Right lobe of liver (tissue), 6 donors: ENCODE results near the gene OSBPL5. TPM values are rescaled to one million over a fixed set of nuclear protein-coding genes. Genes with fewer than 3 reads are reported as not detected.
A peak's percentile ranks its signal among the peaks of the same experiment; 100 is the strongest.

Source experiments
- ATAC-seq, 4 donors: fragments of 200-7000 bp; cut with Tn5 transposase; one replicate each; pipeline ENCODE4 v1.9.1; 2020; ENCODE audit warnings: mild to moderate bottlenecking in 4 of 4, moderate library complexity in 4 of 4
- DNase-seq, 3 donors: peaks; one replicate each; pipeline ENCODE4 v3.0.0-alpha.2; 2020
- H3K27ac ChIP-seq, 3 donors: fragments of 200-600 bp; one replicate each; pipeline ENCODE4 v1.8.0; 2022
- H3K27me3 ChIP-seq, 2 donors: fragments of 200-600 bp; one replicate each; pipeline ENCODE4 v1.8.0; 2022
- H3K36me3 ChIP-seq, 4 donors: fragments of 200-600 bp; sonication (generic) in 1 of 4; one replicate each; pipeline versions ENCODE4 v1.5.1 to v1.8.0; 2017 to 2022; ENCODE audit warnings: control low read depth in 1 of 4
- H3K4me1 ChIP-seq, 4 donors: fragments of 200-600 bp; sonication (generic) in 1 of 4; one replicate each; pipeline versions ENCODE4 v1.5.1 to v1.8.0; 2017 to 2022; ENCODE audit warnings: control low read depth in 1 of 4
- H3K4me3 ChIP-seq, 3 donors: fragments of 200-600 bp; one replicate each; pipeline ENCODE4 v1.8.0; 2022
- H3K9me3 ChIP-seq, 4 donors: fragments of 200-600 bp; sonication (generic) in 1 of 4; one replicate each; pipeline versions ENCODE4 v1.5.1 to v1.8.0; 2017 to 2022; ENCODE audit warnings: control low read depth in 1 of 4
- CTCF ChIP-seq, 4 donors: fragments of 200-600 bp in 3 of 4; fragments of 450-650 bp in 1 of 4; IDR thresholded peaks; one replicate each; pipeline versions ENCODE4 v1.5.1 to v1.8.0; 2016 to 2022; ENCODE audit warnings: antibody characterized with exemption in 4 of 4, mild to moderate bottlenecking in 2 of 4
- POLR2A ChIP-seq: fragments of 450-650 bp; IDR thresholded peaks from one replicate; pipeline ENCODE4 v1.6.1; 2017; ENCODE audit warnings: antibody characterized with exemption, mild to moderate bottlenecking
- WGBS: methylation state at CpG from one replicate; pipeline ENCODE4 v1.1.6; 2018; ENCODE audit warnings: low coverage, low lambda C conversion rate; ENCODE audit not compliant: insufficient coverage; ENCODE audit errors: missing lambda C conversion rate; 5-methylcytosine and 5-hydroxymethylcytosine counted together
- intact Hi-C, 2 donors: fragments of 100-400 bp; cut with DNase I; formaldehyde crosslinking; loops; one replicate each; pipeline versions ENCODE4 v1.11.2 to v1.14.1; 2022
- total RNA-seq, 6 experiments: library from RNA; depleted of rRNA in 2 of 6; stranded (reverse); fragments of >200 nt in 2 of 6; fragmentation: NEBNext Ultra II Directional in 3 of 6; extraction: Animal tissue kit (Norgen Biotek cat#: 25700) in 3 of 6; gene quantifications; one replicate each; pipeline versions ENCODE4 v1.1.0 to v1.2.4, GENCODE V29; 2016 to 2023
- donor health status: DM: no; HTN: yes; CAD: no.
- donor health status: DM: no; HTN: no; CAD: no.
- donor health status: DM: no; HTN: no; CAD: no.
- donor health status: DM: no; HTN: yes; CAD: no.
- donor health status: DM: no; HTN: yes; CAD: no.

OSBPL5 gene
- total RNA-seq, 6 experiments from 2014 or later, result 2.2 to 6.3 (median 3.4) TPM

GRCh38 chr11:3101921-3102640 is 63.0 kb downstream of the OSBPL5 start:
- no peak for ATAC-seq
- H3K27ac ChIP-seq, result no peak overlapping the region

GRCh38 chr11:3099178-3099577 is 65.9 kb downstream of the OSBPL5 start:
- Histone ChIP-seq H3K27ac (no peak overlapping the region), H3K9me3 (no peaks in the 10 kb centered on the region), H3K4me1 (no peaks in the 10 kb centered on the region), H3K27me3 (no peaks in the 10 kb centered on the region), H3K36me3 (no peaks in the 10 kb centered on the region), H3K4me3 (no peak overlapping the region)
- ATAC-seq, result peak in 1 of 4 donors; percentile 28
- TF ChIP-seq POLR2A (no peak), CTCF (IDR thresholded peaks at IDR 0.05) (no peak)
- WGBS, result 63% methylated on average over 3 of the region's 3 CpGs
- intact Hi-C loops, result no loop called here
- DNase-seq, result no peak

More at GRCh38 chr11:3101921-3102640, 63.0 kb downstream of the OSBPL5 start:
- Histone ChIP-seq H3K4me3 (no peak overlapping the region), H3K27me3 (no peaks in the 10 kb centered on the region), H3K4me1 (no peaks in the 10 kb centered on the region), H3K36me3 (no peaks in the 10 kb centered on the region), H3K9me3 (no peaks in the 10 kb centered on the region)
- intact Hi-C loops, result loop anchor here in 1 of 2 donors (10.0 kb wide), 1 partner anchor 123 kb away; no protein-coding TSS in a partner anchor
- no peak for DNase-seq
- TF ChIP-seq POLR2A (no peak), CTCF (IDR thresholded peaks at IDR 0.05) (no peak)
- WGBS, result 80% methylated on average over 1 of the region's 20 CpGs

- 82% methylated on average over 9 of the region's 10 CpGs for WGBS
- ATAC-seq (no peak), DNase-seq (no peak)
- H3K36me3 ChIP-seq, result no peaks in the 10 kb centered on the region
- H3K27ac ChIP-seq, result no peak overlapping the region
- no peaks in the 10 kb centered on the region for H3K9me3 ChIP-seq
- TF ChIP-seq POLR2A, result no peak
- no peak for TF ChIP-seq CTCF (IDR thresholded peaks at IDR 0.05)
- intact Hi-C loops, result no loop called here
- no peak overlapping the region for H3K4me3 ChIP-seq
- H3K4me1 ChIP-seq, result no peaks in the 10 kb centered on the region
- H3K27me3 ChIP-seq, result no peaks in the 10 kb centered on the region
Measured at GRCh38 chr11:3096909-3097530, 68.1 kb downstream of the OSBPL5 start.

- no peaks in the 10 kb centered on the region for H3K27me3 ChIP-seq
- intact Hi-C loops, result no loop called here
- TF ChIP-seq CTCF (IDR thresholded peaks at IDR 0.05) (no peak), POLR2A (no peak)
- no peaks in the 10 kb centered on the region for H3K4me1 ChIP-seq
- ATAC-seq, result peak; percentile 23 to 66 (median 52)
- peak overlapping the region; percentile 34 to 76 (median 44) for H3K27ac ChIP-seq
- H3K9me3 ChIP-seq, result no peaks in the 10 kb centered on the region
- no peak for DNase-seq
- 25% methylated on average over 12 of the region's 15 CpGs for WGBS
- no peak overlapping the region for H3K4me3 ChIP-seq
- no peaks in the 10 kb centered on the region for H3K36me3 ChIP-seq
Measured at GRCh38 chr11:3095712-3096361, 69.3 kb downstream of the OSBPL5 start.
